Endodermal cell (in vitro differentiated cells): Measurements from ENCODE around the gene SYNGAP1. TPM values are rescaled to one million over a fixed set of nuclear protein-coding genes. Genes with fewer than 3 reads are reported as not detected.

Experiments
- DNase-seq: peaks from one replicate; pipeline ENCODE4 v3.0.0-alpha.2; 2017
- H3K27ac ChIP-seq: 2 replicates; pipeline ENCODE4 v1.5.1; 2013; ENCODE audit warnings: mild to moderate bottlenecking, low read depth, low read length, moderate library complexity
- H3K27me3 ChIP-seq: 2 replicates; pipeline ENCODE4 v1.6.1; 2013; ENCODE audit warnings: mild to moderate bottlenecking, low read length, moderate library complexity; ENCODE audit not compliant: insufficient read depth, control insufficient read depth, poor library complexity, severe bottlenecking
- H3K36me3 ChIP-seq: 2 replicates; pipeline ENCODE4 v1.7.0; 2013; ENCODE audit warnings: mild to moderate bottlenecking, low read length, moderate library complexity; ENCODE audit not compliant: control insufficient read depth, insufficient read depth
- H3K4me1 ChIP-seq: one replicate; pipeline ENCODE4 v1.7.0; 2013; ENCODE audit warnings: low read length; ENCODE audit not compliant: control insufficient read depth, insufficient read depth
- H3K4me3 ChIP-seq: 2 replicates; pipeline ENCODE4 v1.5.1; 2013; ENCODE audit warnings: mild to moderate bottlenecking, low read length, moderate library complexity
- H3K9ac ChIP-seq: 2 replicates; pipeline ENCODE4 v1.6.1; 2013; ENCODE audit warnings: mild to moderate bottlenecking, low read length, moderate library complexity; ENCODE audit not compliant: poor library complexity, severe bottlenecking; ENCODE audit errors: extremely low read depth
- H3K9me3 ChIP-seq: 2 replicates; pipeline ENCODE4 v1.6.1; 2013; ENCODE audit warnings: mild to moderate bottlenecking, low read length, moderate library complexity; ENCODE audit not compliant: control insufficient read depth
- H3K27ac Mint-ChIP-seq: 2 replicates; pipeline ENCODE4 v1.8.0; 2020; ENCODE audit warnings: mixed read lengths
- H3K27me3 Mint-ChIP-seq: 2 replicates; pipeline ENCODE4 v1.8.0; 2021; ENCODE audit warnings: mild to moderate bottlenecking, mixed read lengths; ENCODE audit not compliant: insufficient read depth
- H3K36me3 Mint-ChIP-seq: 2 replicates; pipeline ENCODE4 v1.8.0; 2020; ENCODE audit warnings: low read depth, mixed read lengths
- H3K4me1 Mint-ChIP-seq: 2 replicates; pipeline ENCODE4 v1.8.0; 2020; ENCODE audit warnings: mixed read lengths
- H3K4me3 Mint-ChIP-seq: 2 replicates; pipeline ENCODE4 v1.8.0; 2020; ENCODE audit warnings: mild to moderate bottlenecking, moderate library complexity, mixed read lengths
- H3K9me3 Mint-ChIP-seq: 2 replicates; pipeline ENCODE4 v1.8.0; 2020; ENCODE audit warnings: mild to moderate bottlenecking, mixed read lengths
- WGBS, 2 experiments: methylation state at CpG; one replicate each; pipeline versions ENCODE4 v1.1.5 to v1.1.7; 2013; ENCODE audit warnings: missing lambda C conversion rate in 2 of 2, mixed read lengths in 1 of 2; ENCODE audit not compliant: insufficient coverage in 1 of 2, insufficient read length in 1 of 2; 5-methylcytosine and 5-hydroxymethylcytosine counted together
- total RNA-seq, 2 donors: library from RNA; stranded (reverse); fragmentation: NEBNext Ultra II Directional in 1 of 2; extraction: Animal tissue kit (Norgen Biotek cat#: 25700) in 1 of 2; gene quantifications; 2 replicates in 1 of 2; 3 replicates in 1 of 2; pipeline ENCODE4 v1.2.1, GENCODE V29; 2021
- TF ChIP-seq, protein P1 (sequence below): fragments of 200-600 bp; sonication (generic); conservative IDR thresholded peaks from 2 replicates; pipeline ENCODE4 v1.5.0; 2021; ENCODE audit warnings: antibody characterized with exemption, mild to moderate bottlenecking

The SYNGAP1 gene
- total RNA-seq, 2 donors from 2014 or later: 90.2 to 94.2 TPM

DNA sequence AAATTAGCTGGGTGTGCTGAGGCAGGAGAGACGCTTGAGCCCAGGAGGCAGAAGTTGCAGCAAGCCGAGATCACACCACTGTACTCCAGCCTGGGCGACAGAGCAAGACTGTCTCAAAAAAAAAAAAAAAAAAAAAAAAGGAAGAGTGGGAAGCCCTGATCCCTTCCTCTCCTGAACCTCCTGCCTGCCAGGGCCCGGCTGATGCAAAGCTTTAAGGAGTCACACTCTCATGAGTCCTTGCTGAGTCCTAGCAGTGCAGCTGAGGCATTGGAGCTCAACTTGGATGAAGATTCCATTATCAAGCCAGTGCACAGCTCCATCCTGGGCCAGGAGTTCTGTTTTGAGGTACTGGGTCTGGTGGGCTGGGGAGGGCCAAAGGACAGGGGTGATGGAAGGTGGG is 15.1 kb downstream of the SYNGAP1 start:
- Mint-ChIP-seq H3K4me3 (no peak overlapping the region), H3K36me3 (peaks cover 52% of the 10 kb centered on the region), H3K9me3 (no peaks in the 10 kb centered on the region), H3K4me1 (peaks cover 35% of the 10 kb centered on the region), H3K27me3 (no peaks in the 10 kb centered on the region), H3K27ac (peak overlapping the region; percentile 61)
- no peak overlapping the region for H3K27ac ChIP-seq
- H3K36me3 ChIP-seq: peaks cover 39% of the 10 kb centered on the region
- no peak for DNase-seq
- no peaks in the 10 kb centered on the region for H3K27me3 ChIP-seq
- H3K4me1 ChIP-seq: peaks cover 11% of the 10 kb centered on the region
- no peak overlapping the region for H3K9ac ChIP-seq
- 96 to 100% methylated on average over 1 to 4 of the region's 4 CpGs for WGBS, 2 experiments
- no peaks in the 10 kb centered on the region for H3K9me3 ChIP-seq
- no peak overlapping the region for H3K4me3 ChIP-seq
- TF ChIP-seq, protein P1, sequence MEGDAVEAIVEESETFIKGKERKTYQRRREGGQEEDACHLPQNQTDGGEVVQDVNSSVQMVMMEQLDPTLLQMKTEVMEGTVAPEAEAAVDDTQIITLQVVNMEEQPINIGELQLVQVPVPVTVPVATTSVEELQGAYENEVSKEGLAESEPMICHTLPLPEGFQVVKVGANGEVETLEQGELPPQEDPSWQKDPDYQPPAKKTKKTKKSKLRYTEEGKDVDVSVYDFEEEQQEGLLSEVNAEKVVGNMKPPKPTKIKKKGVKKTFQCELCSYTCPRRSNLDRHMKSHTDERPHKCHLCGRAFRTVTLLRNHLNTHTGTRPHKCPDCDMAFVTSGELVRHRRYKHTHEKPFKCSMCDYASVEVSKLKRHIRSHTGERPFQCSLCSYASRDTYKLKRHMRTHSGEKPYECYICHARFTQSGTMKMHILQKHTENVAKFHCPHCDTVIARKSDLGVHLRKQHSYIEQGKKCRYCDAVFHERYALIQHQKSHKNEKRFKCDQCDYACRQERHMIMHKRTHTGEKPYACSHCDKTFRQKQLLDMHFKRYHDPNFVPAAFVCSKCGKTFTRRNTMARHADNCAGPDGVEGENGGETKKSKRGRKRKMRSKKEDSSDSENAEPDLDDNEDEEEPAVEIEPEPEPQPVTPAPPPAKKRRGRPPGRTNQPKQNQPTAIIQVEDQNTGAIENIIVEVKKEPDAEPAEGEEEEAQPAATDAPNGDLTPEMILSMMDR: no peak

DNA sequence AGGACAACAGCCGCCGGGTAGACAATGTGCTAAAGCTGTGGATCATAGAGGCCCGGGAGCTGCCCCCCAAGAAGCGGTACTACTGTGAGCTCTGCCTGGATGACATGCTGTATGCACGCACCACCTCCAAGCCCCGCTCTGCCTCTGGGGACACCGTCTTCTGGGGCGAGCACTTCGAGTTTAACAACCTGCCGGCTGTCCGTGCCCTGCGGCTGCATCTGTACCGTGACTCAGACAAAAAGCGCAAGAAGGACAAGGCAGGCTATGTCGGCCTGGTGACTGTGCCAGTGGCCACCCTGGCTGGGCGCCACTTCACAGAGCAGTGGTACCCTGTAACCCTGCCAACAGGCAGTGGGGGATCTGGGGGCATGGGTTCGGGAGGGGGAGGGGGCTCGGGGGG is 17.8 kb downstream of the SYNGAP1 start:
- peaks cover 53% of the 10 kb centered on the region for H3K36me3 ChIP-seq
- Mint-ChIP-seq H3K4me1 (peaks cover 14% of the 10 kb centered on the region), H3K9me3 (no peaks in the 10 kb centered on the region), H3K27ac (no peak overlapping the region), H3K27me3 (no peaks in the 10 kb centered on the region), H3K36me3 (peaks cover 68% of the 10 kb centered on the region), H3K4me3 (no peak overlapping the region)
- TF ChIP-seq, protein P1: no peak
- no peak for DNase-seq
- H3K27me3 ChIP-seq: no peaks in the 10 kb centered on the region
- H3K9me3 ChIP-seq: no peaks in the 10 kb centered on the region
- H3K4me3 ChIP-seq: no peak overlapping the region
- no peak overlapping the region for H3K9ac ChIP-seq
- WGBS, 2 experiments: 95 to 96% methylated on average over 9 to 18 of the region's 18 CpGs
- no peak overlapping the region for H3K27ac ChIP-seq
- H3K4me1 ChIP-seq: peaks cover 1% of the 10 kb centered on the region

DNA sequence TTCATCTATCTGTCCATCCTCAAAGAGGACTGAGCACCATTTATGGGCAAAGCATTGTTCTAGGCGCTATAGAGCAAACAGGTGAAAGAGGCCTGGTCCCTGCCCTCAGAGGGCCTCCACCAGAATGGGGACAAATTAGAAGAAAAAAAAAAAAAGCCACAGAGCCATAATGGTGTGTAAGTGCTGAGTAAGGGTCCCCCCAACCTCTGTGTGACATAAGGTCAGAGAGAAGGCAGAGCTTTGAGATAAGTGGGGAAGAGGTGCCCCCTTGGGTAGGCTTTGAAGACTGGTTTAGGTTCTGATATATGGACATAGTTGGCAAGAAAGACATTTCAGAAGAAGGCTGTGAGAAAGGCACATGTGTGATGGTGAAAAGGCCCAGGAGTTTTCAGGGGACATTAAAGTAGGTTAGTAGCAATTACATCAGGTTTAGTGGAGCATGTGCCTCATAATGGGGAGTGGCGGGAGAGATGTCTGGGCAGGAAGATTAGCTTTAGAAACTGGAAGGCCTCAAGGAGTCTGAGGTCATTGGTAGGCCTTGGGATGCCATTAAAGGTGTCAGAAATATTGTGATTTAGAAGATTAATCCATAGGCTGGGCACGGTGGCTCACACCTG is 19.2 kb downstream of the SYNGAP1 start:
- peaks cover 69% of the 10 kb centered on the region for H3K36me3 Mint-ChIP-seq

More for the DNA sequence above, 19.2 kb downstream of the SYNGAP1 start:
- Mint-ChIP-seq H3K4me3 (no peak overlapping the region), H3K9me3 (no peaks in the 10 kb centered on the region), H3K4me1 (peaks cover 2% of the 10 kb centered on the region), H3K27ac (no peak overlapping the region), H3K27me3 (no peaks in the 10 kb centered on the region)
- Histone ChIP-seq H3K4me1 (no peaks in the 10 kb centered on the region), H3K36me3 (peaks cover 65% of the 10 kb centered on the region), H3K4me3 (no peak overlapping the region), H3K9ac (no peak overlapping the region), H3K9me3 (no peaks in the 10 kb centered on the region), H3K27ac (no peak overlapping the region), H3K27me3 (no peaks in the 10 kb centered on the region)
- DNase-seq: no peak
- TF ChIP-seq, protein P1: no peak
- WGBS, 2 experiments: 95 to 98% methylated on average over 2 to 3 of the region's 3 CpGs
